IgD-negative memory B cell (primary cell): ENCODE results near the gene MAGI1. TPM values are rescaled to one million over a fixed set of nuclear protein-coding genes. Genes with fewer than 3 reads are reported as not detected.
"Not testable (repeated sequence)": the region's sequence is repeated elsewhere in the genome, so short reads cannot be mapped to it uniquely, and the experiment has no call there.

ENCODE experiments used
- H3K27ac Mint-ChIP-seq, 3 donors: one replicate each; pipeline ENCODE4 v1.8.0; 2020 to 2022; ENCODE audit warnings: mild to moderate bottlenecking in 3 of 3, mixed read lengths in 3 of 3, moderate library complexity in 1 of 3
- H3K27me3 Mint-ChIP-seq: one replicate; pipeline ENCODE4 v1.8.0; 2021; ENCODE audit warnings: mixed read lengths
- H3K36me3 Mint-ChIP-seq: one replicate; pipeline ENCODE4 v1.8.0; 2020; ENCODE audit warnings: mild to moderate bottlenecking, mixed read lengths
- H3K4me1 Mint-ChIP-seq, 3 donors: one replicate each; pipeline ENCODE4 v1.8.0; 2020 to 2022; ENCODE audit warnings: mixed read lengths in 3 of 3, mild to moderate bottlenecking in 1 of 3
- H3K4me3 Mint-ChIP-seq, 4 donors: one replicate each; pipeline ENCODE4 v1.8.0; 2020 to 2022; ENCODE audit warnings: mild to moderate bottlenecking in 4 of 4, mixed read lengths in 4 of 4, moderate library complexity in 3 of 4
- H3K9me3 Mint-ChIP-seq, 3 donors: one replicate each; pipeline ENCODE4 v1.8.0; 2020 to 2021; ENCODE audit warnings: mixed read lengths in 3 of 3, mild to moderate bottlenecking in 1 of 3
- polyA plus RNA-seq: library from polyadenylated mRNA; unstranded; fragments of 300-500 nt; fragmentation: Illumina TruSeq; gene quantifications from one replicate; pipeline ENCODE4 v1.2.3, GENCODE V29; 2021

The MAGI1 gene
- polyA plus RNA-seq, 1 donor from 2014 or later: 1.3 TPM

DNA sequence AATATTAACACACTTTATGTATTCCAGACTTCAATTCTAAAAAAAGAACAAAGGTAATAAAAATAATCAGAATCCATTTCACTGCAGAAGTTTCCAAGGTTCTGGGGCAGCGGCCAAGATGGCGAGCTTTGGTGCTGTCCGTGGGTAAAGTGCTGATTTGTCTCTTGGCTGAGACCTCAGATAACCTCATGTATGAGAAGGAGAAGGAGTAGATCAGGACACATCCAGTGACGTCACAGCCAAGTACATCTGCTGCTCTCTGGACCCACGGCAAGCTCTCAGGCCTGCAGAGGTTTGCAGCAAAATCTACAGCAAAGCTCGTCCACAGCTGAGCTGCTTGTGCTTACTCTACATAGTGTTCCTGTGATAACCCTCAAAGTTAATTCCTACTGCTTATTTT lies 165.7 kb downstream of the MAGI1 start:
- Mint-ChIP-seq H3K4me1 (no peaks in the 10 kb centered on the region), H3K27me3 (no peaks in the 10 kb centered on the region)

DNA sequence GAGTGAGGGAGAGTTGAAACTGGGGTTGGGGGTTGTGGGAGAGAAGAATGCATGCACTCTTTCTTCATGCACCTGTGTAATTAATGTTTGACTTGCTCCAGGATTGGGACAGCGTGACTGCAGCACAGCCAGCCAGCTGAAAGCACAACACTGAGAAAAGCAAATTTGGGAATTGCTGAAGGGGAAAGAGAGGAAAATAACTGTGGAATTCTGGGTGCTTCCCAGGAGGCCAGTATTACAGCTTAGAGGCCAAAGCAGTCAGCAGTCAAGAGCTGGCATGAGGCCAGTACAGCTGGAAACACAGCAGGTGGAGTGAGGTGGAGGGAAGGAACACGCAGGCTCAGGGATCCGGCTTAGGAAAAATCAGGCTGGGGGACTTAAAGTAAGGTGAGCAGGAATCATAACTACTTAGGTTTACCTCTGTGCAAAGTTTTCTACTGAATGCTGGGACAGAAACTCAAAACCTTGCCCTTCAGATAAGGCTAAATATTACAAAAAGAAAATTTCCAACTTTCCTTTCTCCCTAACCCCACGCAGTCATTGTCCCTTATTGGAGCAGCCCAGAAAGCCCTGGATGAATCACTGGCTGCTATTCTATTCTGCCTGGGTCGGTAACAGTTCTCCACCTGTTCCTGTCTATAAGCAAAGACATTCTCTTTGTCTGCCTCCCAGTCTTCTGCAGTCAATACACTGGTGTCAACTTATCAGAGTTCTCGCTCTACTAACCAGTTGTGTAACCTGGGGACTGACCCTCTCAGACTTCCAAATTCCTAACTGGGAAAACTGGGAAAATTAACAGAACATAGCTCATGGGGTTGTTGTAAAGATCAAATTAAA lies 167.2 kb downstream of the MAGI1 start:
- H3K4me3 Mint-ChIP-seq: no peak overlapping the region

More for the DNA sequence above, 165.7 kb downstream of the MAGI1 start:
- H3K9me3 Mint-ChIP-seq: peaks cover 0 to 3% (median 2%) of the 10 kb centered on the region in 3 donors
- H3K4me3 Mint-ChIP-seq: no peak overlapping the region
- no peaks in the 10 kb centered on the region for H3K36me3 Mint-ChIP-seq
- H3K27ac Mint-ChIP-seq: no peak overlapping the region

DNA sequence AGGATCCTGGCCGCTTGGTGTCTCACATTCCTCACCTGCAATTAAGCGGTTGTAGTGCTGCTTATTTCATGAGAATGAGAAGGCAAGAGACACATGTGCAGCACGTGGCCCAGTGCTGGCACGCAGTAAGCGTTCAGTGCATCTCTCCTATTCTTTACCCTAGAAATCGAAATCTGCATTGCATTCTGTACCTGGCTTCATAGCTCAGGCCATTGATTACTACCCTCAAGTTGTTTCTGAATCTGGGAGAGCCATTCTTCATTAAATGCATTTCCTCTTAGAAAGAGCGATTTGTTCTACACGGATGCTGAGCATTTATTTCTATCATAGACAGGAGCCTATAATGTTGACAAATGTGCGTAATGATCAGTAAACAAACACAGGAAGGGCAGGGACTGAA lies 168.9 kb downstream of the MAGI1 start:
- Mint-ChIP-seq H3K27ac (no peak overlapping the region), H3K36me3 (no peaks in the 10 kb centered on the region), H3K4me1 (no peaks in the 10 kb centered on the region), H3K9me3 (peaks cover 0 to 3% (median 3%) of the 10 kb centered on the region in 3 donors), H3K27me3 (no peaks in the 10 kb centered on the region), H3K4me3 (no peak overlapping the region)

More for the DNA sequence above, 167.2 kb downstream of the MAGI1 start:
- Mint-ChIP-seq H3K4me1 (no peaks in the 10 kb centered on the region), H3K27ac (no peak overlapping the region), H3K27me3 (no peaks in the 10 kb centered on the region), H3K36me3 (no peaks in the 10 kb centered on the region), H3K9me3 (peaks cover 0 to 3% (median 3%) of the 10 kb centered on the region in 3 donors)

DNA sequence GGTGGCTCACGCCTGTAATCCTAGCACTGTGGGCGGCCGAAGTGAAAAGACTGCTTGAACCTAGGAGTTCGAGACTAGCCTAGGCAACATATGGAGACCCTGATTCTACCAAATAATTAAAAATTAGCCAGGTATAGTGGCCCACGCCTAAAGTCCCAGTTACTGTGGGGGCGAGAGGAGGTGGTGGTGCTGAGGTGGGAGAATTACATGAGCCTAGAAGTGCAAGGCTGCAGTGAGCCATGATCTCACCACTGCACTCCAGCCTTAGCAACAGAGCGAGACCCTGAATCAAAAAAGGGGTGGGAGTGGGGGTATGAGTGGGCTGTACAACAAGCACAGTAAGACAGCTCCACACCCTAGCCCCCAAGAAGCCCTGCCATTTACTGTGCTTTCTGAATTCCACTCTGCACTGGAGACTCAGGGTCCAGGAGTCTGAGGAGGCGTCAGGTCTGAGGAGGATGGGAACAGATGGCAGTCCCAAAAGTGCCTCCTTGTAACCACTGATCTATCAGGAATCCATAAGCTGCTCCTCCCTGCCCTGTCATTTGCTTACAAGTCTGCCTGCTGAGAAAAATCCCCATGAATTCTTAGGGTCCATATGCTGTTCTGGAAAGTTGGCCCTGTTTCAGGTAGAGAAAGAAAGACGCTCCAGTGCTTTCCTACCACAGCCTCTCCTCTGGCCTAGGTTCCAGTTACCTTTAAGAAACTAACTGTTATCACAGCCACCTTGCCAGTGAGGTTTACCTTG lies 171.1 kb downstream of the MAGI1 start:
- no peak overlapping the region for H3K27ac Mint-ChIP-seq
- no peaks in the 10 kb centered on the region for H3K36me3 Mint-ChIP-seq
- H3K9me3 Mint-ChIP-seq: peaks cover 0 to 3% (median 3%) of the 10 kb centered on the region in 3 donors

DNA sequence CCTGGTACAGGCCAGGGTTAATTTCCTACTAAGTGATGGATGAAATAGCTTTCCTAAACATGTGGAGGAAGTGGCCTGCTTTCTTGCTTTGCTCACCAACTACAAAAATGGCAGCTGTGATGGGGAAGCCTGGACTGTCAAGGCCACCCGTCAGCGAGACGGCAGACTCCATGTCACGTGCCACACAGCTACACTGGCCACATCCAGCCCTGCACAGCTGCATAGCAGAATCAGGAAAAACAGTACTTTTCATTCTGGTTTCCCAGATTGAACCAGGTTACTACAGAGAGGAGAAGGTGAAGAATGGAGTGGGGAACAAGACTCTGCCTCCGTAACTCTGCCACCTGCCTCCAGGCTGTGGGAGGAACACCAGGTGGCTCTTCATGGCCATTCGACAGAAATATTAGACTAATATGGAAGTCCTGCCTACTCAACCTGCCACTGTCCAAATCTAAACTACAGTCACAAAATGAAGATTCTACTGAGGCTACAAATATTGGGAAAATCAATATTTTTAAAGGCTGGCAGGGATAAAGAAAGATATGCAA lies 174.3 kb downstream of the MAGI1 start:
- Mint-ChIP-seq H3K27ac (no peak overlapping the region), H3K27me3 (no peaks in the 10 kb centered on the region), H3K36me3 (no peaks in the 10 kb centered on the region), H3K4me1 (no peaks in the 10 kb centered on the region), H3K4me3 (no peak overlapping the region), H3K9me3 (peaks cover 0 to 5% (median 3%) of the 10 kb centered on the region in 3 donors)

More for the DNA sequence above, 171.1 kb downstream of the MAGI1 start:
- Mint-ChIP-seq H3K27me3 (no peaks in the 10 kb centered on the region), H3K4me1 (no peaks in the 10 kb centered on the region), H3K4me3 (peak overlapping the region in 1 of 4 donors; percentile 45)

DNA sequence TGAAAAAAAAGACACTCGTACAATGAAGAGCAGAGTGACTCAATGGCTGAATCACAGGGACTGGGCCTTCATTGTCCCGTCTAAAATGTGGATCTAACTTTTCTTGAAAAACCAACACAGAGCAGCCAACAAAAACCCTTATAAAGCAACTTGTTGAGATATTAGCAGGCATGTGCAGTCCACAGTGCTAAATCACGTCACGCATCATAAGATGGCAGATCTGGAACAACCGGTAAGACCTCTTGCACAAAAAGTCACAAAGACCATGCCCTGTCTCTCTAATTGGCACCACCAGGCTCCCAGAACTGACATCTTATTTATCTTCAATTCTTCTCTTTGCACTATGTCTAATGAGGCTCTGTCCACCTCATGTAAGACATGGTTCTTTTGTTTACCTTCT lies 177.0 kb downstream of the MAGI1 start:
- no peak overlapping the region for H3K4me3 Mint-ChIP-seq
- no peaks in the 10 kb centered on the region for H3K27me3 Mint-ChIP-seq
- H3K4me1 Mint-ChIP-seq: no peaks in the 10 kb centered on the region
- H3K36me3 Mint-ChIP-seq: no peaks in the 10 kb centered on the region
- peaks cover 4 to 11% (median 4%) of the 10 kb centered on the region in 3 donors for H3K9me3 Mint-ChIP-seq
- no peak overlapping the region for H3K27ac Mint-ChIP-seq

DNA sequence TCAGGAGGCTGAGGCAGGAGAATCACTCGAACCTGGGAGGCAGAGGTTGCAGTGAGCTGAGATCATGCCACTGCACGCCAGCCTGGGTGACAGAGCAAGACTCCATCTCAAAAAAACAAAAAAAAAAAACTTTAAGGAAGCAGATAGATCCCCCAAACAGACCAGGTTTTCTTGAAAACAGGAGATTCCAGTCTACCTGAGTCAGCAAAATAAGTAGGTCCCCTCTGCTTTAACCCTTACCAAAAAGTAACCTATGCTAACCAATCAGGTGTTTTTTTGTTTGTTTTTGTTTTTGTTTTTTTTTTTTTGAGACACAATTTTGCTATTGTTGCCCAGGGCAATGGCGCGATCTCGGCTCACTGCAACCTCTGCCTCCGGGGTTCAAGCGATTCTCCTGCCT lies 179.1 kb downstream of the MAGI1 start:
- H3K36me3 Mint-ChIP-seq, H3K4me3 Mint-ChIP-seq, H3K27ac Mint-ChIP-seq, H3K4me1 Mint-ChIP-seq, H3K27me3 Mint-ChIP-seq: not testable (repeated sequence)
- H3K9me3 Mint-ChIP-seq: peaks cover 4 to 11% (median 8%) of the 10 kb centered on the region in 3 donors

DNA sequence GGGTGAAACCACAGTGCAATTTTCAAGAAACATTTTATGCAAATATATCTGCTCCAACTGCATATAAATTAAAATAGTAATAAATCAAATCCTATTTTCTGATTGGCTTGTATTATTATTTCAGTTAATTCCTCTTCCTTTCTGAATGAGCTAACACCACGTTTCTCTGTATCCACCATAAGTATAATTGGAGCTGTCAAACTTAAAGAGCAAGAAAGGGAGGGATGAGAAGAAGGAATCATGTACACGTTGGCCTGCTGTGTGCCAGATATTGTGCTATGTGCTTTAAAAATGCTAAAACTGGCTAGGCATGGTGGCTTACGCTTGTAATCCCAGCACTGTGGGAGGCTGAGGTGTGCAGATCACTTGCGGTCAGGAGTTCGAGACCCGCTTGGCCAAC lies 180.0 kb downstream of the MAGI1 start:
- Mint-ChIP-seq H3K27ac (no peak overlapping the region), H3K9me3 (peaks cover 4 to 11% (median 8%) of the 10 kb centered on the region in 3 donors), H3K4me3 (no peak overlapping the region), H3K36me3 (no peaks in the 10 kb centered on the region), H3K27me3 (peaks cover 1% of the 10 kb centered on the region), H3K4me1 (peaks cover 0 to 2% (median 0%) of the 10 kb centered on the region in 3 donors)

DNA sequence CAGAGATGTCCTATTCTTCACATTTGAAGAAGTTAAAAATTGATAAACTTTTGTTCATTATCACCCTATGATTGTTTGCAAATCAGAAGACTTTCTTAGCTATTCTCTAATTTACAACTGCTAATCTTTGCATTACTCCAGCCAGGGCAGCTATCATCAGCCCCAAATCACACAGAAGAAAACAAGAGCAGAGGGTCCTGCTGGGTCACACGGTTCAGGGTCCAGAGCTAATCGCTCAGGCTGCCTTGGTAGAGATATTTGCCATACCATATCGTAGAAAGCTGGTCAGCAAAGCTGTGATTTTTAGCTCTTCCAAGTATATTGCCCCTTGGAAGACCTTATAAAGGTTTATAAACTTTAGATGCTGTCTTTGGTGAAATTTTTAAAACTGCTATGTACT lies 181.4 kb downstream of the MAGI1 start:
- no peak overlapping the region for H3K4me3 Mint-ChIP-seq
- no peaks in the 10 kb centered on the region for H3K36me3 Mint-ChIP-seq
- H3K9me3 Mint-ChIP-seq: peaks cover 4 to 8% (median 8%) of the 10 kb centered on the region in 3 donors
- peak overlapping the region in 1 of 3 donors; percentile 52 for H3K27ac Mint-ChIP-seq
- peaks cover 1% of the 10 kb centered on the region for H3K27me3 Mint-ChIP-seq
- H3K4me1 Mint-ChIP-seq: peaks cover 0 to 2% (median 0%) of the 10 kb centered on the region in 3 donors

DNA sequence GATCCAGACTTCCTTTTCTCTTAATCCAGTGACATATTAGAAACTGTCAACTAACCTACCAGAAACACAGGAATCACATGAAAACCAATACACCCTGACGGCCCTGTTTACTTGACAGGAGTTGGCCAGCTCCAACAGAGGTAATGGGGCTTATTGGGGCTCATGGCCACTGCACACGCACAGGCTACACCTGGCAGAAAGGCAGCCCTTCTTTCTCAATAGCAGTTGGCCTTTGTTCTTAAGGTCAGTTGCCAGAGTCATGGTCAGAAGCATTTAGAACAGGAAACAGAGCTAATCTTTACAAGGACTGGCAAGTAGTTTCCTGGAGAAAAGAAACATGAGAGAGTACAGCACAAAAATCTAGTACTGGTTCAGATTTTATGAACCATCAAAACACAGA lies 181.8 kb downstream of the MAGI1 start:
- Mint-ChIP-seq H3K27me3 (peaks cover 1% of the 10 kb centered on the region), H3K36me3 (no peaks in the 10 kb centered on the region), H3K4me3 (no peak overlapping the region), H3K4me1 (peaks cover 0 to 2% (median 0%) of the 10 kb centered on the region in 3 donors), H3K27ac (no peak overlapping the region), H3K9me3 (peaks cover 4 to 8% (median 8%) of the 10 kb centered on the region in 3 donors)

DNA sequence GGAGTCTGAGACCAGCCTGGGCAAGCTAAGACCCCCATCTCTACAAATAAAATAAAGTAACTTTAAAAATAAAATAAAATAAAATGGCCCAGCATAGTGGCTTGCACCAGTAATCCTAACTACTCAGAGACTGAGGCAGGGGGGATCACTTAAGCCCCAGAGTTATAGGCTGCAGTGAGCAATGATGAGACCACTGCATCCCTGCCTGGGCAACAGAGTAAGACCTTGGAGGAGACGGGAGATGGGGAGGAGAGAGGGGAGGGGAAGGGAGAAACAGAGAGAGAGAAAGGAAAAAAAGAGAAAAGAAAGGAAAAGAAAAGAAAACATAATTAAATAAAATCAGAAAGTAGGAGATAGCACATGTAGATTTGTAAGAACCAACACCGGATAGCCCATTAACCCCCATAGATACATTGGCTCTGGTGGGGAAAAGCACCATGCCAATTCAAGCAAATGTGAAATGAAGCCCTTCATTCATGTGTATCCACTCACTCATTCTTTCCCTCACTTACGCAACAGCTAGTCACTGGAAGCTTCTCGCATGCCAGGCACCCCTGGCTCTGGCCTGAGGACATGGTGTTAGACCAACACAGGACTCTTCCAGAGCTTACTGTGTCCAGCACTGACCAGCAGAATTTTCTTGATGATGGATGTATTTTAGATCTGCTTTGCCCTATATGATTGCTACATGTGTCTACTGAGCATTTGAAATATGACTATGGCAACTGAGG lies 183.2 kb downstream of the MAGI1 start:
- Mint-ChIP-seq H3K4me3 (no peak overlapping the region), H3K27ac (no peak overlapping the region), H3K27me3 (peaks cover 1% of the 10 kb centered on the region)

DNA sequence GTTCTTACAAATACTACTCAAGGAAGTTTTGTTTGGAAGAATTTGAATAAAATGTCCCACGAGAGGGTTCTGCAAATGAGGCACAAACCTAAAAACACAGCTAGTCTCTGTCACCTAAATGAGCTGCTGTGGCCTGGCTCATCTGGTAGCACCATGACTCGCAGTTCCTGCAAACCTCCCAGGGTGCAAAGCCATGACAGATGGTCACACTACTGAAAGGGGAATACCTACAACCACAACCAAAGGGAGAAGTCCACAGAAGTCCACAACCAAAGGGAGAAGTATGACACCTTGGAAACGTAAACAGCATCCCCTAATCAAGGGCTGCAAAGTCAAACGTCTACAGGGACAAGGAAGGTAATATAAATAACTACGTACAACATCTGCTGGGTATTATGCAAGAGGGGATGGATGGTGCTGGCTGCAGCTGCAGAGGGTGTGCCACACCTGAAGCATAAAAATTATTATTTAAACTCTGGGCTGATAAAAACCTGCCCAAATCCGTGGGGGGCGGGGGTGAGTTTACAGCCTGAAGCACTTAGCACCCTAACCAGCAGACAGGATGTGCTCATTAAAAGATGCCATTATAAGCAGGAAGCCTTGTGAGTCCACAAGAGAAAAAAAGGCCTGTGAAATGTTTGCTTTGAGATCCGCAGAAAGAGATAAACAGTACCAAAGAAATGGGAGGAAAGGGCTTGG lies 184.0 kb downstream of the MAGI1 start:
- Mint-ChIP-seq H3K27ac (no peak overlapping the region), H3K36me3 (no peaks in the 10 kb centered on the region), H3K9me3 (peaks cover 4 to 8% (median 6%) of the 10 kb centered on the region in 3 donors), H3K27me3 (peaks cover 1% of the 10 kb centered on the region), H3K4me1 (peaks cover 0 to 2% (median 0%) of the 10 kb centered on the region in 3 donors), H3K4me3 (no peak overlapping the region)

More for the DNA sequence above, 183.2 kb downstream of the MAGI1 start:
- H3K36me3 Mint-ChIP-seq: no peaks in the 10 kb centered on the region
- peaks cover 0 to 2% (median 0%) of the 10 kb centered on the region in 3 donors for H3K4me1 Mint-ChIP-seq
- H3K9me3 Mint-ChIP-seq: peaks cover 4 to 8% (median 8%) of the 10 kb centered on the region in 3 donors

DNA sequence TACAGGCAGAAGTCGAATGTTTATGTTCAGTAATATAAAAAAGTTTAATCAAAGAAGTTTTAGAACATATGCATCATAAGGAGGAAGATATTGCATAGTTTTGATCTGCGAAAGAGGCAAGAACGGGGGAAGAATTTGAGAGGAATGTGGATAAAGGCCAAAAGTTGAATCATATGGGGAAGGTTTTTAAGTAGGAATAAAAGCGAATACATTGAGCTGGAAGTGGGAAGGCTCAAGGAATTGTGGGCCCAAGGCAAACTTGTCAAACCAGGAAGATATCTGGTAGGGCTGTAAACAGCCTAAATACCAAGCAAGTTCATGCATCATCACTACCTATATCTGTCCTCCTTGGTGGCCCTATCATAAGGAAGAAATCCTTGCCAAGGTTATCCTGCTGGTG lies 186.9 kb downstream of the MAGI1 start:
- Mint-ChIP-seq H3K4me3 (no peak overlapping the region), H3K4me1 (peaks cover 0 to 2% (median 0%) of the 10 kb centered on the region in 3 donors), H3K27me3 (peaks cover 1% of the 10 kb centered on the region), H3K9me3 (peaks cover 0 to 4% (median 1%) of the 10 kb centered on the region in 3 donors), H3K27ac (no peak overlapping the region), H3K36me3 (no peaks in the 10 kb centered on the region)

DNA sequence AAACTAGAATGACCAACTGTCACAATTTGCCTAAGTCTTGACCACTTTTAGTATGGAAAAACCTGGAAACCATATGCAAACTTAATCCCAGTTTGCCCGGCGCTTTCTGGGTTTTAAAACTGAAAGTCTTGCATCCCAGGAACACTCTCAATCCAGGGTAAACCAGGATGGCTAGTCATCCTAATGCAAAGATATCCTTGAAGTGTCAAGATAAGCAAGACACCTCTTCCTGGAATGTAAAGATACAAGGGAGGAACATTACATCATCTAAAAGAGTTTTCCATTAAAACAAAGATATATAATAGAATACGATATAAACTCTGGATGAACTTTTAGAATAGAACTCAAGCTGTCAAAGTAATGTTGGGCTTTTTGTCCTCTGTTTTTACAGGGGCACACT lies 188.5 kb downstream of the MAGI1 start:
- H3K36me3 Mint-ChIP-seq: no peaks in the 10 kb centered on the region
- no peak overlapping the region for H3K27ac Mint-ChIP-seq
- H3K4me3 Mint-ChIP-seq: no peak overlapping the region
- H3K9me3 Mint-ChIP-seq: peaks cover 0 to 1% (median 0%) of the 10 kb centered on the region in 3 donors
- H3K27me3 Mint-ChIP-seq: no peaks in the 10 kb centered on the region
- H3K4me1 Mint-ChIP-seq: peaks cover 0 to 2% (median 0%) of the 10 kb centered on the region in 3 donors
